Progenitor cell of endocrine pancreas (in vitro differentiated cells): ENCODE measurements around the gene ZNF662. TPM values are rescaled to one million over a fixed set of nuclear protein-coding genes. Genes with fewer than 3 reads are reported as not detected.

Source experiments
- DNase-seq: peaks from one replicate; pipeline ENCODE4 v3.0.0; 2021; ENCODE audit warnings: low spot score; ENCODE audit not compliant: unreplicated experiment
- H3K27ac Mint-ChIP-seq: 2 replicates; pipeline ENCODE4 v1.8.0; 2021; ENCODE audit warnings: mild to moderate bottlenecking, moderate library complexity, mixed read lengths
- H3K27me3 Mint-ChIP-seq: 2 replicates; pipeline ENCODE4 v1.8.0; 2021; ENCODE audit warnings: mixed read lengths
- H3K36me3 Mint-ChIP-seq: 2 replicates; pipeline ENCODE4 v1.8.0; 2022; ENCODE audit warnings: mixed read lengths; ENCODE audit not compliant: insufficient read depth
- H3K4me1 Mint-ChIP-seq: 2 replicates; pipeline ENCODE4 v1.8.0; 2021; ENCODE audit warnings: low read depth, mixed read lengths
- H3K4me3 Mint-ChIP-seq: 2 replicates; pipeline ENCODE4 v1.8.0; 2021; ENCODE audit warnings: low read depth, mild to moderate bottlenecking, moderate library complexity, mixed read lengths
- H3K9me3 Mint-ChIP-seq: 2 replicates; pipeline ENCODE4 v1.8.0; 2021; ENCODE audit warnings: low read depth, mixed read lengths
- CTCF ChIP-seq: fragments of 200-600 bp; sonication (generic); IDR thresholded peaks from one replicate; pipeline ENCODE4 v1.5.0; 2021; ENCODE audit warnings: antibody characterized with exemption, mild to moderate bottlenecking; ENCODE audit not compliant: unreplicated experiment
- long read RNA-seq: library from polyadenylated mRNA; unstranded; transcript quantifications from one replicate; pipeline ENCODE4 v2.0.0, GENCODE V29; 2020
- total RNA-seq: library from RNA; stranded (reverse); gene quantifications from 2 replicates; pipeline ENCODE4 v1.2.1, GENCODE V29; 2021

Gene ZNF662
- 0.40 and 0.65 TPM in 2 replicates for total RNA-seq
- long read RNA-seq, partial matches to known transcripts, result 1 of 1 reads
- long read RNA-seq, other reads (novel, unspliced or antisense), result 0 of 1 reads

- no peak within 1 kb of the TSS for H3K4me3 Mint-ChIP-seq
- H3K27me3 Mint-ChIP-seq, result no peaks in the 10 kb centered on the region
- H3K27ac Mint-ChIP-seq, result no peak within 1 kb of the TSS
- H3K9me3 Mint-ChIP-seq, result peaks cover 24% of the 10 kb centered on the region
- H3K36me3 Mint-ChIP-seq, result peaks cover 3% of the 10 kb centered on the region
- no peak for DNase-seq
- TF ChIP-seq CTCF, result no peak
- peaks cover 1% of the 10 kb centered on the region for H3K4me1 Mint-ChIP-seq
Measured at GRCh38 chr3:42906070-42906847, at the start of gene ZNF662. Gene ZNF662 (plus strand): TSS chr3:42906142. CDS start chr3:42908115, 1,973 bp downstream.

DNA sequence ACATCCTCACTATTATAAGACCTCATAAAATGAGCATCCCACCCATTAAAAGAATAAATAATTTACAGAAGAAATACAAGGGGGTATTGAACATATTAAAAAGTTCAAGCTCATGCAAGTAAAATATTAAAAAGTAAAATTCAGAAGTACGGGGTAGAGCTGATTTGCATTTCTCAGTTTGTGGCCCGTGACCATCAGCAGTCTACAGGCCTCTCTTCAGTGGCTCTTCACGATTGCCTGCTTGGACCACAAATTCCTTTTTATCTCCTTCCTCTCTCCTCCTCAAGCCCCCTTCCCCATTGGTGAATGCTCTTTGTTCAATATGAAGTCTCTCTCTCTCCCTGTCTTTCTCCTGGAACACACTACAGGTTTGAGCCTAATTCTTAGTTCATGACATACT lies 49.4 kb upstream of the ZNF662 start:
- Mint-ChIP-seq H3K27me3 (peaks cover 7% of the 10 kb centered on the region), H3K4me3 (no peak overlapping the region), H3K27ac (no peak overlapping the region), H3K9me3 (peaks cover 16% of the 10 kb centered on the region), H3K36me3 (peaks cover 4% of the 10 kb centered on the region), H3K4me1 (peaks cover 34% of the 10 kb centered on the region)
- no peak for DNase-seq
- no peak for TF ChIP-seq CTCF

DNA sequence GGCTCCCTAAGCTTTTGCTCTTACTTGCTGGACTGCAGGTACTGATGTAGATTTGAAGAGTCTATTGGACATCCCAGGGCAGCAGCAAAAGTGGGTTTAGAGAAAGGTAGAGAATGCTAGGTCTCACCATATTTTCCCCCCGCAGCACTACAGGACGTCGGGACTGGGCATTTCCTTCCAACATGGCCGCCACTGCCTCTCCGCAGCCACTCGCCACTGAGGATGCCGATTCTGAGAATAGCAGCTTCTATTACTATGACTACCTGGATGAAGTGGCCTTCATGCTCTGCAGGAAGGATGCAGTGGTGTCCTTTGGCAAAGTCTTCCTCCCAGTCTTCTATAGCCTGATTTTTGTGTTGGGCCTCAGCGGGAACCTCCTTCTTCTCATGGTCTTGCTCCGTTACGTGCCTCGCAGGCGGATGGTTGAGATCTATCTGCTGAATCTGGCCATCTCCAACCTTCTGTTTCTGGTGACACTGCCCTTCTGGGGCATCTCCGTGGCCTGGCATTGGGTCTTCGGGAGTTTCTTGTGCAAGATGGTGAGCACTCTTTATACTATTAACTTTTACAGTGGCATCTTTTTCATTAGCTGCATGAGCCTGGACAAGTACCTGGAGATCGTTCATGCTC lies 41.5 kb upstream of the ZNF662 start:
- no peak overlapping the region for H3K27ac Mint-ChIP-seq
- no peak overlapping the region for H3K4me3 Mint-ChIP-seq
- H3K27me3 Mint-ChIP-seq, result peaks cover 7% of the 10 kb centered on the region
- TF ChIP-seq CTCF, result no peak
- H3K4me1 Mint-ChIP-seq, result no peaks in the 10 kb centered on the region
- no peaks in the 10 kb centered on the region for H3K36me3 Mint-ChIP-seq
- peaks cover 12% of the 10 kb centered on the region for H3K9me3 Mint-ChIP-seq
- no peak for DNase-seq

- TF ChIP-seq CTCF, result no peak
- H3K9me3 Mint-ChIP-seq, result peaks cover 12% of the 10 kb centered on the region
- DNase-seq, result no peak
- H3K4me1 Mint-ChIP-seq, result no peaks in the 10 kb centered on the region
- H3K27ac Mint-ChIP-seq, result no peak overlapping the region
- H3K4me3 Mint-ChIP-seq, result no peak overlapping the region
- peaks cover 11% of the 10 kb centered on the region for H3K27me3 Mint-ChIP-seq
- no peaks in the 10 kb centered on the region for H3K36me3 Mint-ChIP-seq
Measured at GRCh38 chr3:42865256-42865655, 40.7 kb upstream of the ZNF662 start.

- Mint-ChIP-seq H3K27me3 (peaks cover 11% of the 10 kb centered on the region), H3K4me1 (no peaks in the 10 kb centered on the region), H3K4me3 (no peak overlapping the region), H3K9me3 (peaks cover 1% of the 10 kb centered on the region), H3K36me3 (no peaks in the 10 kb centered on the region), H3K27ac (no peak overlapping the region)
- no peak for TF ChIP-seq CTCF
- DNase-seq, result no peak
Measured at GRCh38 chr3:42867138-42867537, 38.8 kb upstream of the ZNF662 start.
